IMR-90 (cell line): ENCODE results near the gene OSBPL9. TPM values are rescaled to one million over a fixed set of nuclear protein-coding genes. Genes with fewer than 3 reads are reported as not detected.

Source experiments
- ATAC-seq: fragments of 200-7000 bp; cut with Tn5 transposase; 2 replicates; pipeline ENCODE4 v1.9.1; 2020; ENCODE audit warnings: low read depth, mild to moderate bottlenecking, moderate library complexity
- BruUV-seq: library from RNA; stranded (reverse); fragments of 400-500 nt; replicated peaks from 2 replicates; lab custom pipeline; 2021; lab: Mats Ljungman, UMichigan
- CTCF ChIA-PET: fragments of 300-600 bp; formaldehyde crosslinking; extraction: SDS; loops from one replicate; lab custom pipeline; 2021; ENCODE audit warnings: antibody characterized with exemption; lab: Yijun Ruan, JAX
- POLR2A ChIA-PET: fragments of 300-600 bp; sonication (Branson Sonifier 250); formaldehyde crosslinking; loops from one replicate; lab custom pipeline; 2022; ENCODE audit warnings: antibody characterized with exemption; ENCODE audit not compliant: unreplicated experiment; lab: Charles Lee
- DNase-seq: peaks from one replicate; pipeline ENCODE4 v3.0.0; 2013
- H2AFZ ChIP-seq: replicated peaks from 2 replicates; pipeline ENCODE3; 2013; ENCODE audit warnings: low read length, mild to moderate bottlenecking; ENCODE audit not compliant: poor library complexity
- H2AK5ac ChIP-seq: 2 replicates; pipeline ENCODE4 v1.6.1; 2013; ENCODE audit warnings: low read depth, low read length, inconsistent platforms
- H2AK9ac ChIP-seq: replicated peaks from 2 replicates; pipeline ENCODE3; 2013; ENCODE audit warnings: mild to moderate bottlenecking, low read depth, low read length, moderate library complexity; ENCODE audit not compliant: poor library complexity
- H2BK120ac ChIP-seq: 2 replicates; pipeline ENCODE4 v1.6.1; 2013; ENCODE audit warnings: low read depth, low read length, inconsistent platforms
- H2BK15ac ChIP-seq: 3 replicates; pipeline ENCODE4 v1.6.1; 2013; ENCODE audit warnings: low read depth, low read length, inconsistent platforms
- H2BK20ac ChIP-seq: 2 replicates; pipeline ENCODE4 v1.6.1; 2013; ENCODE audit warnings: low read depth, mild to moderate bottlenecking, inconsistent platforms, low read length, moderate library complexity
- H2BK5ac ChIP-seq: 2 replicates; pipeline ENCODE4 v1.6.1; 2013; ENCODE audit warnings: mild to moderate bottlenecking, low read depth, low read length, inconsistent platforms; ENCODE audit not compliant: poor library complexity, severe bottlenecking
- H3K14ac ChIP-seq: replicated peaks from 2 replicates; pipeline ENCODE4 v1.6.1; 2013; ENCODE audit warnings: low read depth, low read length, inconsistent platforms
- H3K18ac ChIP-seq: 2 replicates; pipeline ENCODE4 v1.6.1; 2013; ENCODE audit warnings: low read depth, low read length, control low read depth
- H3K23ac ChIP-seq: 2 replicates; pipeline ENCODE4 v1.6.1; 2013; ENCODE audit warnings: low read depth, low read length, inconsistent platforms
- H3K27ac ChIP-seq: 2 replicates; pipeline ENCODE4 v1.5.1; 2013; ENCODE audit warnings: mild to moderate bottlenecking, control low read depth, low read length; ENCODE audit not compliant: insufficient read depth
- H3K27me3 ChIP-seq: 2 replicates; pipeline ENCODE4 v1.6.1; 2013; ENCODE audit warnings: low read length; ENCODE audit not compliant: control insufficient read depth, insufficient read depth
- H3K36me3 ChIP-seq: 2 replicates; pipeline ENCODE4 v1.6.1; 2013; ENCODE audit warnings: low read length, mixed read lengths; ENCODE audit not compliant: control insufficient read depth, insufficient read depth
- H3K4ac ChIP-seq: 2 replicates; pipeline ENCODE4 v1.6.1; 2013; ENCODE audit warnings: low read depth, low read length, inconsistent platforms
- H3K4me1 ChIP-seq: 2 replicates; pipeline ENCODE4 v1.6.1; 2013; ENCODE audit warnings: low read length, mixed read lengths; ENCODE audit not compliant: control insufficient read depth, insufficient read depth
- H3K4me2 ChIP-seq: 2 replicates; pipeline ENCODE4 v1.6.1; 2013; ENCODE audit warnings: low read depth, mild to moderate bottlenecking, control low read depth, low read length, moderate library complexity
- H3K4me3 ChIP-seq: 2 replicates; pipeline ENCODE4 v1.5.1; 2013; ENCODE audit warnings: low read depth, mild to moderate bottlenecking, control low read depth, low read length, moderate library complexity; ENCODE audit not compliant: insufficient read depth
- H3K56ac ChIP-seq: 2 replicates; pipeline ENCODE4 v1.6.1; 2013; ENCODE audit warnings: low read length, inconsistent platforms; ENCODE audit not compliant: insufficient read depth; ENCODE audit errors: extremely low read depth
- H3K79me1 ChIP-seq, 2 experiments: 2 replicates each; pipeline ENCODE4 v1.6.1; 2013; ENCODE audit warnings: low read length in 2 of 2, inconsistent platforms in 1 of 2, low read depth in 1 of 2
- H3K9ac ChIP-seq: 2 replicates; pipeline ENCODE4 v1.6.1; 2013; ENCODE audit warnings: low read depth, low read length, control low read depth
- H3K9me1 ChIP-seq: 2 replicates; pipeline ENCODE4 v1.6.1; 2013; ENCODE audit warnings: low read length, inconsistent platforms; ENCODE audit not compliant: insufficient read depth
- H3K9me3 ChIP-seq: 2 replicates; pipeline ENCODE4 v1.6.1; 2013; ENCODE audit warnings: low read length; ENCODE audit not compliant: control insufficient read depth, insufficient read depth
- H4K20me1 ChIP-seq: 2 replicates; pipeline ENCODE4 v1.6.1; 2013; ENCODE audit warnings: low read length, inconsistent platforms; ENCODE audit not compliant: insufficient read depth
- H4K5ac ChIP-seq: 2 replicates; pipeline ENCODE4 v1.6.1; 2013; ENCODE audit warnings: mild to moderate bottlenecking, low read depth, low read length, control low read depth
- H4K8ac ChIP-seq, 2 experiments: 2 replicates each; pipeline ENCODE4 v1.6.1; 2013; ENCODE audit warnings: low read depth in 2 of 2, low read length in 2 of 2, control low read depth in 1 of 2, inconsistent platforms in 1 of 2
- H4K91ac ChIP-seq: 2 replicates; pipeline ENCODE4 v1.6.1; 2013; ENCODE audit warnings: low read depth, low read length, inconsistent platforms; ENCODE audit not compliant: insufficient read depth
- BHLHE40 ChIP-seq: fragments of 150-350 bp; IDR thresholded peaks from 2 replicates; pipeline ENCODE4 v1.6.1; 2016; ENCODE audit warnings: mild to moderate bottlenecking, low read depth, low read length
- CEBPB ChIP-seq: IDR thresholded peaks from 2 replicates; pipeline ENCODE4 v1.6.1; 2012; ENCODE audit warnings: low read depth, low read length, improper control_type of control experiment
- CHD1 ChIP-seq: IDR thresholded peaks from 2 replicates; pipeline ENCODE4 v1.6.1; 2012; ENCODE audit warnings: low read depth, low read length, improper control_type of control experiment
- FOS ChIP-seq: fragments of 150-350 bp; IDR thresholded peaks from 2 replicates; pipeline ENCODE4 v1.6.1; 2016; ENCODE audit warnings: low read depth, low read length
- MXI1 ChIP-seq: IDR thresholded peaks from 2 replicates; pipeline ENCODE4 v1.6.1; 2012; ENCODE audit warnings: low read depth, mild to moderate bottlenecking, low read length, moderate library complexity, borderline replicate concordance
- POLR2A ChIP-seq: IDR thresholded peaks from 2 replicates; pipeline ENCODE4 v1.6.1; 2012; ENCODE audit warnings: mild to moderate bottlenecking, low read depth, low read length
- RCOR1 ChIP-seq: IDR thresholded peaks from 2 replicates; pipeline ENCODE4 v1.6.1; 2012; ENCODE audit warnings: mild to moderate bottlenecking, low read length, improper control_type of control experiment; ENCODE audit not compliant: insufficient replicate concordance
- SMC3 ChIP-seq: fragments of 150-350 bp; IDR thresholded peaks from 2 replicates; pipeline ENCODE4 v1.6.1; 2016; ENCODE audit warnings: low read depth, mild to moderate bottlenecking, antibody characterized with exemption, low read length, moderate library complexity
- WGBS, 2 experiments: methylation state at CpG; one replicate each; pipeline versions ENCODE4 v1.1.5 to v1.1.7; 2013; ENCODE audit warnings: missing lambda C conversion rate in 2 of 2; ENCODE audit not compliant: insufficient read length in 1 of 2; ENCODE audit errors: extremely low coverage in 2 of 2; 5-methylcytosine and 5-hydroxymethylcytosine counted together
- dilution Hi-C: fragments of 300-500 bp; cut with HindIII; formaldehyde crosslinking; loops from one replicate; pipeline ENCODE4 v1.14.3; 2018; ENCODE audit warnings: low sequenced_read_pairs; ENCODE audit not compliant: unreplicated experiment
- in situ Hi-C: fragments of 300-500 bp; cut with MboI; formaldehyde crosslinking; loops from 3 replicates; pipeline ENCODE4 v1.14.3; 2019; ENCODE audit warnings: low sequenced_read_pairs, inconsistent platforms, mixed read lengths
- intact Hi-C: fragments of 100-400 bp; cut with micrococcal nuclease; formaldehyde crosslinking; loops from 2 replicates; pipeline ENCODE4 v1.10.0; 2022
- polyA plus RNA-seq, 3 experiments: library from polyadenylated mRNA; depleted of rRNA; stranded (reverse); fragments of >200 nt; gene quantifications; 2 replicates each; pipeline ENCODE4 v1.2.3, GENCODE V29; 2012; ENCODE audit warnings: low replicate concordance in 1 of 3
- total RNA-seq: library from RNA; depleted of rRNA; stranded (reverse); fragments of >200 nt; gene quantifications from 2 replicates; pipeline ENCODE4 v1.2.3, GENCODE V29; 2012
- TF ChIP-seq, protein P1 (sequence below): fragments of 150-350 bp; IDR thresholded peaks from 2 replicates; pipeline ENCODE4 v1.6.1; 2017; ENCODE audit warnings: mild to moderate bottlenecking, antibody characterized with exemption, low read length, low read depth

The OSBPL9 gene
- total and polyA plus RNA-seq, 2 of the 4 experiments (the other 2 are of a cell fraction), result 51.4 to 127 TPM

DNA sequence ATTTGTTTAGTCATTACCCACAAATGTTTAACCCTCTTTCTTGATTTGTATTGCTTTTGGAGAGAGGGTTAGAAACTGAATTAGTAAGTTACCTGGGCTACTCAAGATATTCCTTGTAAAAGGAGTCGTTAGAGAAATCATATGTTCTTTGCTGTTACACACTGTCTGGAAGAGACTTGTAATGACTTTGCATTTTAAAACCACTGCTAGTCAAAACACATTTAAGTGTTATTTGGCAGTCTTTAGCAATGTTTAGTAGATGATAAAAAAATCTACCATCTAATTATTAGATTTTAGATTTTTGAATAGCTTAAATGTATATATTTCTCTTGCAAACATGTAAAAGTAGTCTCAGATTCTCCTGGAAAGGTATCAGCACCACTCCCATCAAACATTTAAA, 6.6 kb downstream of the OSBPL9 start:
- H2BK20ac ChIP-seq, result no peak overlapping the region
- H4K91ac ChIP-seq, result no peak overlapping the region
- no peak overlapping the region for H3K27ac ChIP-seq
- H3K36me3 ChIP-seq, result no peaks in the 10 kb centered on the region
- ATAC-seq (no peak), DNase-seq (no peak)
- H3K56ac ChIP-seq, result no peak overlapping the region
- no peak overlapping the region for H2AK9ac ChIP-seq
- H4K5ac ChIP-seq, result no peak overlapping the region
- H2AFZ ChIP-seq, result no peak overlapping the region
- BruUV-seq, result no TSS peak
- H2BK120ac ChIP-seq, result no peak overlapping the region
- ChIA-PET POLR2A (interaction anchor here (1.0 kb wide), 1 partner anchor 16 kb away, joined by 3 read pairs; no protein-coding TSS in a partner anchor), CTCF (interaction anchor here (0.7 kb wide), 1 partner anchor 255 kb away, joined by 5 read pairs; no protein-coding TSS in a partner anchor)
- no peak overlapping the region for H2AK5ac ChIP-seq
- H4K8ac ChIP-seq, result no peak overlapping the region
- WGBS, 2 experiments, result no CpG with 5 or more reads among the region's 1 CpG
- H3K4ac ChIP-seq, result no peak overlapping the region
- in situ Hi-C loops (no loop called here), intact Hi-C loops (no loop called here), dilution Hi-C loops (no loop called here)
- H3K9me3 ChIP-seq, result no peaks in the 10 kb centered on the region
- H3K4me2 ChIP-seq, result no peak overlapping the region
- peaks cover 20% of the 10 kb centered on the region; the same call in 1 of the 2 replicates for H4K20me1 ChIP-seq
- peaks cover 9% of the 10 kb centered on the region for H3K4me1 ChIP-seq
- no peaks in the 10 kb centered on the region for H3K27me3 ChIP-seq
- peaks cover 10% of the 10 kb centered on the region for H3K9me1 ChIP-seq
- no peak overlapping the region for H2BK5ac ChIP-seq
- no peak overlapping the region for H3K23ac ChIP-seq
- H3K9ac ChIP-seq, result no peak overlapping the region
- peaks cover 34 to 68% of the 10 kb centered on the region in 2 experiments for H3K79me1 ChIP-seq
- H3K18ac ChIP-seq, result no peak overlapping the region
- TF ChIP-seq CEBPB (no peak), CHD1 (no peak), FOS (no peak), POLR2A (no peak), BHLHE40 (no peak), MXI1 (no peak), RCOR1 (no peak), SMC3 (no peak)
- TF ChIP-seq, protein P1, sequence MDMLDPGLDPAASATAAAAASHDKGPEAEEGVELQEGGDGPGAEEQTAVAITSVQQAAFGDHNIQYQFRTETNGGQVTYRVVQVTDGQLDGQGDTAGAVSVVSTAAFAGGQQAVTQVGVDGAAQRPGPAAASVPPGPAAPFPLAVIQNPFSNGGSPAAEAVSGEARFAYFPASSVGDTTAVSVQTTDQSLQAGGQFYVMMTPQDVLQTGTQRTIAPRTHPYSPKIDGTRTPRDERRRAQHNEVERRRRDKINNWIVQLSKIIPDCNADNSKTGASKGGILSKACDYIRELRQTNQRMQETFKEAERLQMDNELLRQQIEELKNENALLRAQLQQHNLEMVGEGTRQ, result no peak
- no peak overlapping the region for H3K14ac ChIP-seq
- no peak overlapping the region for H2BK15ac ChIP-seq
- H3K4me3 ChIP-seq, result no peak overlapping the region
